Measurements from ENCODE around the gene TRIM36. TPM values are rescaled to one million over a fixed set of nuclear protein-coding genes. Genes with fewer than 3 reads are reported as not detected.

TRIM36 gene
- total RNA-seq, 1 experiment from 2014 or later = 12.6 TPM

GRCh38 chr5:115191474-115192031 is 21.8 kb upstream of the TRIM36 start:
- Histone ChIP-seq H3K9me2 (ENCODE audit: insufficient read depth) (no peaks in the 10 kb centered on the region), H2AFZ (ENCODE audit: low read depth, low read length, poor library complexity, severe bottlenecking) (no peak overlapping the region), H3K27ac (ENCODE audit: low read depth, low read length) (no peak overlapping the region), H3K36me3 (ENCODE audit: control insufficient read depth in 1 of 2, insufficient read depth in 2 of 2, low read length in 2 of 2) (no peaks in the 10 kb centered on the region), H3K4me1 (ENCODE audit: control insufficient read depth in 1 of 2, insufficient read depth in 2 of 2, low read length in 2 of 2) (peaks cover 0 to 5% of the 10 kb centered on the region in 2 experiments; a peak in 2 of 4 replicates), H3K4me2 (ENCODE audit: low read length) (no peak overlapping the region), H3K79me2 (ENCODE audit: insufficient read depth, low read length) (no peaks in the 10 kb centered on the region), H3K9ac (ENCODE audit: low read length) (no peak overlapping the region), H3K4me3 (replicated peaks in 1 of 2; ENCODE audit: low read depth in 1 of 2, low read length in 2 of 2) (no peak overlapping the region), H3K9me3 (ENCODE audit: control insufficient read depth in 1 of 2, insufficient read depth in 1 of 2, low read depth in 1 of 2, low read length in 2 of 2) (no peaks in the 10 kb centered on the region), H3K27me3 (ENCODE audit: insufficient read depth, low read length) (no peaks in the 10 kb centered on the region), H4K20me1 (ENCODE audit: insufficient read depth) (no peaks in the 10 kb centered on the region)
- BruUV-seq (replicated peaks) = no TSS peak
- no peak for DNase-seq (ENCODE audit: low read depth, low spot score)
- ChIA-PET POLR2A (no interaction called here), RAD21 (ENCODE audit: low non-redundant PET in 1 of 2, low total read pairs in 2 of 2, uncharacterized antibody in 2 of 2, unreplicated experiment in 2 of 2) (no interaction called here), CTCF (no interaction called here)
- no peak for TF ChIP-seq ELF1 (IDR thresholded peaks at IDR 0.05; ENCODE audit: borderline replicate concordance, low read depth)
- TF ChIP-seq POLR2A (IDR thresholded peaks at IDR 0.05; ENCODE audit: borderline replicate concordance, extremely low read depth, insufficient read depth, insufficient read length) = no peak
- no peak for TF ChIP-seq ZNF274 (IDR thresholded peaks at IDR 0.05; ENCODE audit: low read depth, low read length)
- ATAC-seq = no peak
- intact Hi-C loops (cut with micrococcal nuclease) = no loop called here

GRCh38 chr5:115190388-115190787 is 20.7 kb upstream of the TRIM36 start:
- ChIA-PET POLR2A (no interaction called here), RAD21 (ENCODE audit: low non-redundant PET in 1 of 2, low total read pairs in 2 of 2, uncharacterized antibody in 2 of 2, unreplicated experiment in 2 of 2) (no interaction called here)
- TF ChIP-seq SIN3A (IDR thresholded peaks at IDR 0.05; ENCODE audit: low read depth) (no peak), JUND (IDR thresholded peaks at IDR 0.05) (no peak), ZFX (IDR thresholded peaks at IDR 0.05) (no peak), REST (IDR thresholded peaks at IDR 0.05; ENCODE audit: low read depth) (no peak), RAD21 (IDR thresholded peaks at IDR 0.05; ENCODE audit: low read depth) (no peak), POLR2A (IDR thresholded peaks at IDR 0.05; ENCODE audit: borderline replicate concordance, extremely low read depth, insufficient read depth, insufficient read length) (no peak), EGR1 (IDR thresholded peaks at IDR 0.05; ENCODE audit: low read depth) (no peak), EZH2 (IDR thresholded peaks at IDR 0.05) (no peak), SRF (IDR thresholded peaks at IDR 0.05; ENCODE audit: low read depth) (no peak), CEBPB (IDR thresholded peaks at IDR 0.05; ENCODE audit: low read depth) (no peak), ATF3 (IDR thresholded peaks at IDR 0.05) (no peak), SP1 (IDR thresholded peaks at IDR 0.05; ENCODE audit: low read depth) (no peak), CTCF (IDR thresholded peaks at IDR 0.05 in 2 of 3, conservative IDR thresholded peaks at IDR 0.05 in 1 of 3; ENCODE audit: borderline replicate concordance in 1 of 3, insufficient read depth in 1 of 3, low read depth in 2 of 3, low read length in 2 of 3) (no peak), EZH2phosphoT487 (IDR thresholded peaks at IDR 0.05; ENCODE audit: borderline replicate concordance) (no peak)

More at GRCh38 chr5:115190388-115190787, 20.7 kb upstream of the TRIM36 start:
- H3K9ac ChIP-seq (ENCODE audit: low read length) = no peak overlapping the region
- no peaks in the 10 kb centered on the region for H3K79me2 ChIP-seq (ENCODE audit: insufficient read depth, low read length)
- H3K4me1 ChIP-seq (ENCODE audit: control insufficient read depth in 1 of 2, insufficient read depth in 2 of 2, low read length in 2 of 2) = peaks cover 0 to 5% of the 10 kb centered on the region in 2 experiments; a peak in 2 of 4 replicates
- DNase-seq (ENCODE audit: low read depth, low spot score) (no peak), ATAC-seq (no peak)
- no peak overlapping the region for H3K4me3 ChIP-seq (replicated peaks in 1 of 2; ENCODE audit: low read depth in 1 of 2, low read length in 2 of 2)
- H3K36me3 ChIP-seq (ENCODE audit: control insufficient read depth in 1 of 2, insufficient read depth in 2 of 2, low read length in 2 of 2) = no peaks in the 10 kb centered on the region
- BruUV-seq (replicated peaks) = no TSS peak
- no peak overlapping the region for H3K27ac ChIP-seq (ENCODE audit: low read depth, low read length)
- H4K20me1 ChIP-seq (ENCODE audit: insufficient read depth) = no peaks in the 10 kb centered on the region
- intact Hi-C loops (cut with micrococcal nuclease) = no loop called here
- no peak overlapping the region for H2AFZ ChIP-seq (ENCODE audit: low read depth, low read length, poor library complexity, severe bottlenecking)
- H3K9me2 ChIP-seq (ENCODE audit: insufficient read depth) = no peaks in the 10 kb centered on the region
- CTCF ChIA-PET = no interaction called here
- no peak overlapping the region for H3K4me2 ChIP-seq (ENCODE audit: low read length)
- no peaks in the 10 kb centered on the region for H3K27me3 ChIP-seq (ENCODE audit: insufficient read depth, low read length)
- H3K9me3 ChIP-seq (ENCODE audit: control insufficient read depth in 1 of 2, insufficient read depth in 1 of 2, low read depth in 1 of 2, low read length in 2 of 2) = no peaks in the 10 kb centered on the region
